ENCODE results near the gene D2HGDH. TPM values are rescaled to one million over a fixed set of nuclear protein-coding genes. Genes with fewer than 3 reads are reported as not detected.

The D2HGDH gene
- total and polyA plus RNA-seq, 2 of the 8 experiments (the other 6 are each of a cell fraction or from before 2014, with no cell fraction given): 3.4 to 8.1 TPM

- TF ChIP-seq CHD7 (IDR thresholded peaks at IDR 0.05; ENCODE audit: insufficient replicate concordance, low read length): no peak
These were observed 82.1 kb downstream of the D2HGDH start (continued) for GRCh38 chr2:241816431-241817121.
